Stomach (tissue), 4 donors: ENCODE results near the gene USP6.
"Not testable (repeated sequence)": the region's sequence is repeated elsewhere in the genome, so short reads cannot be mapped to it uniquely, and the experiment has no call there.

Experiments used
- POLR2A ChIP-seq, 4 donors: fragments of 450-650 bp; IDR thresholded peaks; one replicate each; pipeline ENCODE4 v1.6.1; 2016; ENCODE audit warnings: antibody characterized with exemption in 4 of 4, control low read depth in 2 of 4, mild to moderate bottlenecking in 1 of 4, moderate library complexity in 1 of 4
- TF ChIP-seq, protein P1 (sequence below), 7 experiments: fragments of 450-650 bp in 4 of 7; fragments of 200-600 bp in 3 of 7; sonication (generic) in 3 of 7; IDR thresholded peaks; one replicate each; pipeline ENCODE4 v1.5.1; 2016 to 2019; ENCODE audit warnings: antibody characterized with exemption in 7 of 7, control low read depth in 2 of 7, mild to moderate bottlenecking in 1 of 7

DNA sequence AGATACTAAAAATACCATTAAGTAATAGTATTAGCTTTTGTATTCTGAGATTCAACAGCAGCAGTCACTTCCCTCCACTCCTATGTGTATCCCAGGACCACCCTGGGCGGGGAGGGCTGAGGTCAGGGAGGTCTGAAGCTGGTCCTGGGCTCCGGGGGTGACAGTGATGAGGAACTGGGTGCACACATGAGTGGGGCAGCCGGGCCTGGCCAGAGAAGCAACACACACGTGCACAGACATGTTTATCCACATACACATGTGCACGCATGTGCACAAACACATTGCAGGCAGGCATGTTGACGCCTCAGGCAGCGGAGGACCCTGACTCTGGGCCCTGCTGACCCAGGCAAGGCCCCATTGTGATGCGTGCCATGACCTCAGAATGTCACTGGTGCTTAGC is 12.6 kb downstream of the USP6 start:
- TF ChIP-seq, protein P1, sequence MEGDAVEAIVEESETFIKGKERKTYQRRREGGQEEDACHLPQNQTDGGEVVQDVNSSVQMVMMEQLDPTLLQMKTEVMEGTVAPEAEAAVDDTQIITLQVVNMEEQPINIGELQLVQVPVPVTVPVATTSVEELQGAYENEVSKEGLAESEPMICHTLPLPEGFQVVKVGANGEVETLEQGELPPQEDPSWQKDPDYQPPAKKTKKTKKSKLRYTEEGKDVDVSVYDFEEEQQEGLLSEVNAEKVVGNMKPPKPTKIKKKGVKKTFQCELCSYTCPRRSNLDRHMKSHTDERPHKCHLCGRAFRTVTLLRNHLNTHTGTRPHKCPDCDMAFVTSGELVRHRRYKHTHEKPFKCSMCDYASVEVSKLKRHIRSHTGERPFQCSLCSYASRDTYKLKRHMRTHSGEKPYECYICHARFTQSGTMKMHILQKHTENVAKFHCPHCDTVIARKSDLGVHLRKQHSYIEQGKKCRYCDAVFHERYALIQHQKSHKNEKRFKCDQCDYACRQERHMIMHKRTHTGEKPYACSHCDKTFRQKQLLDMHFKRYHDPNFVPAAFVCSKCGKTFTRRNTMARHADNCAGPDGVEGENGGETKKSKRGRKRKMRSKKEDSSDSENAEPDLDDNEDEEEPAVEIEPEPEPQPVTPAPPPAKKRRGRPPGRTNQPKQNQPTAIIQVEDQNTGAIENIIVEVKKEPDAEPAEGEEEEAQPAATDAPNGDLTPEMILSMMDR (IDR thresholded peaks at IDR 0.05): not testable (repeated sequence)
- not testable (repeated sequence) for TF ChIP-seq POLR2A (IDR thresholded peaks at IDR 0.05)
